Activated naive CD8-positive, alpha-beta T cell (primary cell): Measurements from ENCODE around the gene WFS1.

Experiments
- H3K27ac Mint-ChIP-seq: one replicate; pipeline ENCODE4 v1.8.0; 2021; ENCODE audit warnings: mixed read lengths
- H3K27me3 Mint-ChIP-seq: one replicate; pipeline ENCODE4 v1.8.0; 2021; ENCODE audit warnings: mixed read lengths
- H3K36me3 Mint-ChIP-seq: one replicate; pipeline ENCODE4 v1.8.0; 2021; ENCODE audit warnings: mixed read lengths
- H3K4me1 Mint-ChIP-seq: one replicate; pipeline ENCODE4 v1.8.0; 2021; ENCODE audit warnings: low read depth, mixed read lengths
- H3K4me3 Mint-ChIP-seq: one replicate; pipeline ENCODE4 v1.8.0; 2021; ENCODE audit warnings: mild to moderate bottlenecking, mixed read lengths
- H3K9me3 Mint-ChIP-seq: one replicate; pipeline ENCODE4 v1.8.0; 2021; ENCODE audit warnings: low read depth, mixed read lengths

WFS1 gene, protein sequence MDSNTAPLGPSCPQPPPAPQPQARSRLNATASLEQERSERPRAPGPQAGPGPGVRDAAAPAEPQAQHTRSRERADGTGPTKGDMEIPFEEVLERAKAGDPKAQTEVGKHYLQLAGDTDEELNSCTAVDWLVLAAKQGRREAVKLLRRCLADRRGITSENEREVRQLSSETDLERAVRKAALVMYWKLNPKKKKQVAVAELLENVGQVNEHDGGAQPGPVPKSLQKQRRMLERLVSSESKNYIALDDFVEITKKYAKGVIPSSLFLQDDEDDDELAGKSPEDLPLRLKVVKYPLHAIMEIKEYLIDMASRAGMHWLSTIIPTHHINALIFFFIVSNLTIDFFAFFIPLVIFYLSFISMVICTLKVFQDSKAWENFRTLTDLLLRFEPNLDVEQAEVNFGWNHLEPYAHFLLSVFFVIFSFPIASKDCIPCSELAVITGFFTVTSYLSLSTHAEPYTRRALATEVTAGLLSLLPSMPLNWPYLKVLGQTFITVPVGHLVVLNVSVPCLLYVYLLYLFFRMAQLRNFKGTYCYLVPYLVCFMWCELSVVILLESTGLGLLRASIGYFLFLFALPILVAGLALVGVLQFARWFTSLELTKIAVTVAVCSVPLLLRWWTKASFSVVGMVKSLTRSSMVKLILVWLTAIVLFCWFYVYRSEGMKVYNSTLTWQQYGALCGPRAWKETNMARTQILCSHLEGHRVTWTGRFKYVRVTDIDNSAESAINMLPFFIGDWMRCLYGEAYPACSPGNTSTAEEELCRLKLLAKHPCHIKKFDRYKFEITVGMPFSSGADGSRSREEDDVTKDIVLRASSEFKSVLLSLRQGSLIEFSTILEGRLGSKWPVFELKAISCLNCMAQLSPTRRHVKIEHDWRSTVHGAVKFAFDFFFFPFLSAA

DNA sequence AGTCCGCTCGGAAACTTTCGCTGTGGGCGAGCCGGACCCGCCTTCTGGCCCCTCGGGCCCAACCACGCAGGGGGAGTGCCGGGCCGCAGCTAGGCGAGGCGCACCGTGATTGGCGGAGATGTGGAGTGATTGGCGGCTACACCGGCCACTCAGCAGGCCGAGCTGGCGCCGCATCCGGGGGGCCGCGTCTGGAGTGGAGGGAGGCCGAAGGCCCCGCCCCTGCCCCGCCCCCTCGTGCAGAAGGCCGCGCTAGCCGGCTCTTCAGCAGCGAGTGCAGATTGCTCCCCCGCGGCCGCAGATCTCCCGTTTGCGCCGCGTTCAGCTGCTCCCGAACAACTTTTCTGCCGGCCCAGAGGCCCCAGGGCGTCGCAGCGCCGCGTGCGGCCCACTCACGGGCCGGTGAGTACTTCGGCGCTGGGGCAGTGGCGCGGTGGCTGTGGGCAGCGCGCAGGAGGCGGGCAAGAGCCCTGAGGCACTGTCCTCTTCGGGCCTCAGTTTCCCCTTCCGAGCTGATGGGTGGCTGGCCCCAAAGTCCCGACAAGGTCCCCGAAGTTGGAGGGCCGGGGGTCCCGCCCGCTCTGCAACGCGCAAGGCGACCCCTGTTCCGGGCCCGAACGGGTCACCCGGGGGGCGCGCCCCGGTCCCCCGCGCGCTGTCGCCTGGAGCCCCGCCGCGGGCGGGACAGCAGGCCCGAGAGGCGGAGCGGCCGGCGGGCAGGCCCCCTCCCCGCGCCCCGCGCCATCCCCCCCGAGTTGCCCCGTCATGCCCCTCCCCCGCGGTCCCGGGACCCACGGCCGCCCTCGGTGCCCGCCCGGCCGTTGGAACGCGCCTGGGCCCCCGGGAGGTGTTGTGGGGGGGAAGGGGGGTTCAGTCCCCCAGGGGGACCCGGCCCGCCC, at the start of gene WFS1:
Gene WFS1 (plus strand): TSS at position 235 of the 896 bp plus-strand sequence. CDS start 7,606 bp downstream, outside the sequence.
- no peak within 1 kb of the TSS for H3K27ac Mint-ChIP-seq
- peaks cover 19% of the 10 kb centered on the region for H3K4me1 Mint-ChIP-seq
- no peaks in the 10 kb centered on the region for H3K36me3 Mint-ChIP-seq
- H3K9me3 Mint-ChIP-seq, result no peaks in the 10 kb centered on the region
- no peaks in the 10 kb centered on the region for H3K27me3 Mint-ChIP-seq
- peak within 1 kb of the TSS; percentile 88 for H3K4me3 Mint-ChIP-seq

- Mint-ChIP-seq H3K9me3 (no peaks in the 10 kb centered on the region), H3K27me3 (peaks cover 38% of the 10 kb centered on the region), H3K27ac (no peak overlapping the region), H3K4me1 (no peaks in the 10 kb centered on the region), H3K4me3 (peak overlapping the region; percentile 27), H3K36me3 (no peaks in the 10 kb centered on the region)
Measured at GRCh38 chr4:6221301-6221850, 48.3 kb upstream of the WFS1 start.

DNA sequence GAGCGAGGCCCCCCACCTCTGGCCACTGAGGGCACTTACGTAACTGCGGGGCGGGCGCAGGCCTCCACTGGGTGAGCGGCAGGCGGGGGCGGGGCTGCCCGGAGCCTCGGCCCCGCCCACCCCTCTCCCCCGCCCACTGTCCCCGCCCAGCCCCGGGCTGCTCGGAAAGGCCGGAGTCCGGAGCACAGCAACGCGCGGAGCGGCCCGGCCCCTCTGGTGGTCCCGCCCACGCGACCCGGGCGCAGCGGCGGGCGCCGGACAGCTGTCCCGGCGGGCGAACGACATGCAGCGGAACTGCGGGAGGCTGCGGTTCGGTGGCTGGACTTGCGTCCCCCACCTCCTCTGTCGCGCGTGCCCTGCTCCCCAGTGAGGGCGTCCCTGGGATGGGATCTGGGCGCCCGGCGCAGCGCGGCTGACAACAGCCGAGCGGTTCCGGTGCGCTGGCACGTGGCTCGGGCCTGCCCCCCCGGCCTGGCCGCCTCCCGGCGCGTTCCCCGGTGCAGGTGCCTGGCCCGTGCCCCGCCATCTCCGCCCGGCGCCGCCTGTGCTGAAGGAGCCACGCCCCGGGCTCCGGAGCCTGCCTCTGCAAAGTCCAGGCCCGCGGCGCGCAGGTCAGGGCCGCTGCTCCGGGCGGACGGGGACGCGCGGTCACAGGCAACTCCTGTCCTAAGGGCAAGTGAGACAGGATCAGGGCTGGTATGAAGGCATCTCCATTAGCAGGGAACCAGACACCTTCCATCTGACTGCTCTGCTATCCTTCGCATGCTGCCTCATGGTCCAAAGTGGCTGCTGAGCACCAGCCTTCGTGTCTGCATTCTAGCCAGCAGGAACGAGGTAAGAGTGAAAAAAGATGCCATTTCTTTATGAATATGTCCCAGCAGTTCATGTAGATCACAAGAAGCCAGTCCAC, 47.5 kb upstream of the WFS1 start:
- H3K36me3 Mint-ChIP-seq, result no peaks in the 10 kb centered on the region
- H3K27ac Mint-ChIP-seq, result no peak overlapping the region
- peaks cover 39% of the 10 kb centered on the region for H3K27me3 Mint-ChIP-seq
- H3K4me3 Mint-ChIP-seq, result no peak overlapping the region
- no peaks in the 10 kb centered on the region for H3K9me3 Mint-ChIP-seq
- no peaks in the 10 kb centered on the region for H3K4me1 Mint-ChIP-seq

GRCh38 chr4:6222761-6223292, 46.8 kb upstream of the WFS1 start:
- H3K4me3 Mint-ChIP-seq, result no peak overlapping the region
- H3K4me1 Mint-ChIP-seq, result no peaks in the 10 kb centered on the region
- no peaks in the 10 kb centered on the region for H3K36me3 Mint-ChIP-seq
- peaks cover 39% of the 10 kb centered on the region for H3K27me3 Mint-ChIP-seq
- H3K9me3 Mint-ChIP-seq, result no peaks in the 10 kb centered on the region
- no peak overlapping the region for H3K27ac Mint-ChIP-seq

- no peaks in the 10 kb centered on the region for H3K36me3 Mint-ChIP-seq
- no peaks in the 10 kb centered on the region for H3K9me3 Mint-ChIP-seq
- peaks cover 35% of the 10 kb centered on the region for H3K27me3 Mint-ChIP-seq
- no peaks in the 10 kb centered on the region for H3K4me1 Mint-ChIP-seq
- no peak overlapping the region for H3K4me3 Mint-ChIP-seq
- H3K27ac Mint-ChIP-seq, result no peak overlapping the region
Measured at GRCh38 chr4:6224735-6225134, 44.9 kb upstream of the WFS1 start.

- Mint-ChIP-seq H3K36me3 (no peaks in the 10 kb centered on the region), H3K9me3 (no peaks in the 10 kb centered on the region), H3K27ac (no peak overlapping the region), H3K4me1 (no peaks in the 10 kb centered on the region), H3K27me3 (peaks cover 30% of the 10 kb centered on the region), H3K4me3 (no peak overlapping the region)
Measured at GRCh38 chr4:6225469-6225868, 44.2 kb upstream of the WFS1 start.

GRCh38 chr4:6226506-6226905, 43.1 kb upstream of the WFS1 start:
- no peaks in the 10 kb centered on the region for H3K36me3 Mint-ChIP-seq
- no peaks in the 10 kb centered on the region for H3K9me3 Mint-ChIP-seq
- no peak overlapping the region for H3K4me3 Mint-ChIP-seq
- H3K27me3 Mint-ChIP-seq, result peaks cover 22% of the 10 kb centered on the region
- no peaks in the 10 kb centered on the region for H3K4me1 Mint-ChIP-seq
- H3K27ac Mint-ChIP-seq, result no peak overlapping the region

DNA sequence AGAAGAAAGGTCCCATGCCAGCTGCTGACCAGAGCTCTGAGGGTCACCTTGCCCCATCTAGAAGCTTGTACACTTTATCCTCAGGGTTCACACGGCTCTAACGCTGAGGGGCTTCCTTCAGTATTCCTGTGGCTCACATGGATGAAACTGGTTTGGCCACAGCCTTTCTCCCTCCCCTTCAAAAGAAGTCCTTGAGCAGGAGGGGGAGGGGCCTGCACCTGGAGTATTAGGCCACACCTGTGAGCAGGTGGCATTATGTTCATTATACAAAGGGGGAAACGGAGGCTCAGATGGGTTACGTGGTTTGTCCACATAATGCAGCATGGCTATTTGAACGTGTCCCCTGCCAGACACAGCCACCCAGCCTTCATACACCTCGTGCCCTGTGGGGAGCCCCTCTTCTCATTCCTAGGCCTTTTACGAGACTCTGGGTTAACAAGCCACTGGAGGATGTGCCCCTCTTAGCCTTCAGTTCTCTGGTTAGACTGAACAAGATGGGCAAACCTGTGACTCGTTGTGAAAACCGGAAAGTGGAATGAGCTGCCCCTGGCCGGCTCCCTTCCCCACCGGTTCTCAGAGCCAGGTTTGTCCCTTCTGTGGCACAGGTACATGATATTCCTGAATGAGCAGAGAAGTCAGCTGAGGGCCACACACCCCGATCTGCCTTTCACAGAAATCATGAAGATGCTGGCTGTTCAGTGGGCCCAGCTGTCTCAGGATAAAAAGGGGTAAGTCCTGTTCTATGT, 42.1 kb upstream of the WFS1 start:
- H3K4me3 Mint-ChIP-seq, result no peak overlapping the region
- no peak overlapping the region for H3K27ac Mint-ChIP-seq
- no peaks in the 10 kb centered on the region for H3K9me3 Mint-ChIP-seq
- peaks cover 20% of the 10 kb centered on the region for H3K27me3 Mint-ChIP-seq
- no peaks in the 10 kb centered on the region for H3K4me1 Mint-ChIP-seq
- no peaks in the 10 kb centered on the region for H3K36me3 Mint-ChIP-seq

GRCh38 chr4:6228158-6229067, 41.2 kb upstream of the WFS1 start:
- no peaks in the 10 kb centered on the region for H3K9me3 Mint-ChIP-seq
- no peaks in the 10 kb centered on the region for H3K36me3 Mint-ChIP-seq
- no peaks in the 10 kb centered on the region for H3K4me1 Mint-ChIP-seq
- H3K27ac Mint-ChIP-seq, result no peak overlapping the region
- H3K4me3 Mint-ChIP-seq, result no peak overlapping the region
- peaks cover 17% of the 10 kb centered on the region for H3K27me3 Mint-ChIP-seq

DNA sequence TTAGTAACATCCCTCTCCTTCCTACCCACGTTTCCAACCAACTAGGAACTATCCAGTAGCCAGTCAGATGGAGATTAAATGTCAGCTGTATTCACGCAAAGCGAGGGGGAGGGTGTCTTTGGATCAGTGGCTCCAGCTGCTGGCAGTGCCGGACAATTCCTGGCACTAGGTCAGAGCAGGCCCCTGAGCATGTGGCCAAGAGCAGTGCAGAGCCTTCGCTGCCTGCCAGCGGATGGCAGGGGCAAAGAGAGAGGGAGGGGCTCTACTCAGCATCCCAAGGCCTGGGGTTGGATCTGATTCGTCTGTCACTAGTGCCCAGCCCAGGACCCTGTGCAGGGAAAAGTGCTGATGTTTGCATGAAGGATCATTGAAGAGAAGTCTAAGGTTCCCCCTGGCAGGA, 40.6 kb upstream of the WFS1 start:
- Mint-ChIP-seq H3K27ac (no peak overlapping the region), H3K9me3 (no peaks in the 10 kb centered on the region), H3K27me3 (peaks cover 14% of the 10 kb centered on the region), H3K36me3 (no peaks in the 10 kb centered on the region), H3K4me1 (no peaks in the 10 kb centered on the region), H3K4me3 (no peak overlapping the region)

GRCh38 chr4:6229671-6230501, 39.8 kb upstream of the WFS1 start:
- no peak overlapping the region for H3K27ac Mint-ChIP-seq
- H3K4me3 Mint-ChIP-seq, result no peak overlapping the region
- H3K4me1 Mint-ChIP-seq, result no peaks in the 10 kb centered on the region
- H3K9me3 Mint-ChIP-seq, result no peaks in the 10 kb centered on the region
- H3K27me3 Mint-ChIP-seq, result peaks cover 10% of the 10 kb centered on the region
- H3K36me3 Mint-ChIP-seq, result no peaks in the 10 kb centered on the region

DNA sequence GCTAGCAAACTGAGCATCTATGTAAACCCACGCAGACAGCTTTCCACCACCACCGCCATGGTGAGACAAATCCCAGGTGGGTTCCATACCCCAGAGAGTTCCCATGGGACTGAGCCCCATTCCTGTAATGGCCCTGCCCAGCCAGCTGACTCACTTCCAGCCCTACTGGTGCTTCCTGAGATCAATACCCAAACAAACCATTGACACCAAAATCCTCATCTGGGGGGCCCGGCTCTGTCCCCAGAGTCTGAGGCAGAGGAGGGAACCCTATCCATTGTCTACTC, 39.2 kb upstream of the WFS1 start:
- no peaks in the 10 kb centered on the region for H3K9me3 Mint-ChIP-seq
- no peak overlapping the region for H3K27ac Mint-ChIP-seq
- H3K4me3 Mint-ChIP-seq, result no peak overlapping the region
- no peaks in the 10 kb centered on the region for H3K36me3 Mint-ChIP-seq
- H3K4me1 Mint-ChIP-seq, result no peaks in the 10 kb centered on the region
- peaks cover 10% of the 10 kb centered on the region for H3K27me3 Mint-ChIP-seq
